PFSK-1 (cell line): ENCODE data around the gene NPM1.
A peak's percentile ranks its signal among the peaks of the same experiment; 100 is the strongest.

Source experiments
- FOXP2 ChIP-seq: optimal IDR thresholded peaks from 2 replicates; pipeline ENCODE3; 2011; ENCODE audit warnings: borderline replicate concordance, control low read depth, inconsistent platforms; ENCODE audit not compliant: insufficient read depth; ENCODE audit errors: extremely low read length, extremely low read depth
- POLR2AphosphoS5 ChIP-seq: IDR thresholded peaks from 2 replicates; pipeline ENCODE4 v1.6.1; 2012; ENCODE audit warnings: low read depth, mild to moderate bottlenecking, control low read depth, low read length, moderate library complexity
- REST ChIP-seq, 2 experiments: IDR thresholded peaks; 2 replicates each; pipeline versions ENCODE4 v1.6.1 to v1.8.0; 2011 to 2012; ENCODE audit warnings: low read depth in 2 of 2, low read length in 2 of 2, control low read depth in 1 of 2, inconsistent platforms in 1 of 2, mild to moderate bottlenecking in 1 of 2, moderate library complexity in 1 of 2; ENCODE audit not compliant: insufficient read depth in 1 of 2
- SIN3A ChIP-seq: IDR thresholded peaks from 2 replicates; pipeline ENCODE4 v1.6.1; 2012; ENCODE audit warnings: mild to moderate bottlenecking, low read length, moderate library complexity, borderline replicate concordance; ENCODE audit not compliant: insufficient read depth
- TAF1 ChIP-seq: IDR thresholded peaks from 2 replicates; pipeline ENCODE4 v1.6.1; 2012; ENCODE audit warnings: low read length, control low read depth, borderline replicate concordance; ENCODE audit not compliant: insufficient read depth

The NPM1 gene

DNA sequence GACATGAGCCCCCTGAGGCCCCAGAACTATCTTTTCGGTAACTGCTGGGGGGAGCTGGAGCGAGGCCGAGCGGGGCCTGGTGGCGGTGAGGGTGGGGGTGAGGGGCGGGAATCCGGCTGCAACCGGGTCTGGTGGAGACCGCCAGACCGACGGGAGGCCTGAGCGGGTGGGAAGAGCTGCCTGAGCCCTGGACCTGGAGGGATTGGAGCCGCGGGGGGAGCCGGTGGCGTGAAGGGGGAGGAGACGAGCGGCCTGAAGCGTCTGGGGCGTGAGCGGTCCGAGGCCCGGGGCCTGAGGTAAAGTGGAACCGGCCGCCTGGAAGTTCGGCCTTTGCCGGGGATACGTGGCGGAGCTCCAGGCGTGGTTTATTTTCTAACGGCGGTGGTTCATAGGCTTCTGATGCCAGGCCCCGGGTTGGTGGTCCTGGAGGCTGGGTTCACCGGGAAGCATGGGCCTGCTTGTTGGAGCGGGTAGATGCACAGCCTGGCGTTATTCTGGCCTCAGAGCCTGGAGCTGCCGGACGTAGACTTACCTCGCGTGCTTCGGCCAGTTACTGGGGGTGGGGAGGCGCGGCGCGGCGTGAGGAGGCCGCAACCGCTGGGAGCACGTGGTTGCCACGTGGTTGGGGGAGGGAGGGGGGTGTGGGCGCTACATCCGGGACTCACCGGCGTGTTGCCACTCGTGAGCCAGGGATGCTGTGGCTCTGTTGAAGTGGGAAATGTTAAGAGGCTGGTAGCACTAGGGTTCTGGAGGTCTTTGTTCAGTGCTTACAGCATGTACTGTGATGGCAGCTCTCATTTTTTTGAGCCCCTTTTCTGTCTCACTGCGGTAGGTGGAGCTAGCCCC, 544 bp downstream of the NPM1 start:
- TF ChIP-seq REST (IDR thresholded peaks at IDR 0.05; ENCODE audit: insufficient read depth in 1 of 2, low read depth in 2 of 2, low read length in 2 of 2) (peak in 1 of 2 experiments; percentile 44; a peak in 1 of 4 replicates), POLR2AphosphoS5 (peak; percentile 44; the same call in 1 of the 2 replicates), FOXP2 (peak; percentile 82), TAF1 (0 out of 2 replicates have a peak, but pooled peaks have one; percentile 51), SIN3A (peak; percentile 100)

GRCh38 chr5:171388816-171389168, 1.1 kb downstream of the NPM1 start:
- TF ChIP-seq FOXP2 (no peak), POLR2AphosphoS5 (peak; percentile 4; the same call in 1 of the 2 replicates)

- TF ChIP-seq REST (IDR thresholded peaks at IDR 0.05; ENCODE audit: insufficient read depth in 1 of 2, low read depth in 2 of 2, low read length in 2 of 2) (no peak), SIN3A (no peak), FOXP2 (no peak), POLR2AphosphoS5 (no peak), TAF1 (no peak)
Measured at GRCh38 chr5:171390883-171391677, 3.4 kb downstream of the NPM1 start.

GRCh38 chr5:171391996-171392577, 4.4 kb downstream of the NPM1 start:
- TF ChIP-seq SIN3A (no peak), REST (IDR thresholded peaks at IDR 0.05; ENCODE audit: insufficient read depth in 1 of 2, low read depth in 2 of 2, low read length in 2 of 2) (no peak), POLR2AphosphoS5 (no peak), TAF1 (no peak), FOXP2 (no peak)

GRCh38 chr5:171392585-171393159, 5.0 kb downstream of the NPM1 start:
- TF ChIP-seq FOXP2: no peak
- no peak for TF ChIP-seq POLR2AphosphoS5
